Transverse colon (tissue), 4 donors: ENCODE measurements around the gene CABLES2. TPM values are rescaled to one million over a fixed set of nuclear protein-coding genes. Genes with fewer than 3 reads are reported as not detected.

ENCODE experiments used
- DNase-seq: peaks from one replicate; pipeline ENCODE4 v3.0.0-alpha.2; 2019
- H3K27ac ChIP-seq, 4 donors: fragments of 200-600 bp; sonication (generic); 2 replicates each; pipeline ENCODE4 v1.5.1; 2016 to 2018; ENCODE audit warnings: inconsistent platforms in 4 of 4
- H3K27me3 ChIP-seq: fragments of 200-600 bp; sonication (generic); 2 replicates; pipeline ENCODE4 v1.5.1; 2017; ENCODE audit warnings: inconsistent platforms
- H3K36me3 ChIP-seq, 4 donors: fragments of 200-600 bp; sonication (generic); 2 replicates each; pipeline ENCODE4 v1.5.1; 2017 to 2019; ENCODE audit warnings: inconsistent platforms in 4 of 4
- H3K4me1 ChIP-seq, 4 donors: fragments of 200-600 bp; sonication (generic); 2 replicates each; pipeline ENCODE4 v1.5.1; 2017 to 2020; ENCODE audit warnings: inconsistent platforms in 4 of 4
- H3K4me3 ChIP-seq, 4 donors: fragments of 200-600 bp; sonication (generic); 1 replicate in 1 of 4; 2 replicates in 3 of 4; pipeline versions ENCODE4 v1.5.1 to v1.6.1; 2017 to 2019; ENCODE audit warnings: inconsistent platforms in 4 of 4
- H3K9me3 ChIP-seq, 2 donors: fragments of 200-600 bp; sonication (generic); 2 replicates each; pipeline ENCODE4 v1.5.1; 2017 to 2019; ENCODE audit warnings: inconsistent platforms in 2 of 2
- EP300 ChIP-seq: sonication (generic); formaldehyde crosslinking; IDR thresholded peaks from one replicate; pipeline ENCODE4 v1.6.1; 2017; ENCODE audit warnings: antibody characterized with exemption, low read depth
- POLR2A ChIP-seq: fragments of 450-650 bp; IDR thresholded peaks from one replicate; pipeline ENCODE4 v1.6.1; 2016; ENCODE audit warnings: antibody characterized with exemption, mild to moderate bottlenecking, moderate library complexity
- POLR2AphosphoS5 ChIP-seq, 3 donors: sonication (generic); formaldehyde crosslinking; IDR thresholded peaks; one replicate each; pipeline ENCODE4 v1.6.1; 2016; ENCODE audit warnings: antibody characterized with exemption in 3 of 3
- WGBS, 2 donors: methylation state at CpG; one replicate each; pipeline ENCODE4 v1.1.5; 2018; ENCODE audit warnings: low coverage in 1 of 2; 5-methylcytosine and 5-hydroxymethylcytosine counted together
- in situ Hi-C, 4 donors: fragments of 200-750 bp; cut with MboI; loops; one replicate each; pipeline versions ENCODE4 v1.15.0 to v1.15.1; 2017; ENCODE audit warnings: low sequenced_read_pairs in 3 of 4, low pct_ligation_motif_present in 1 of 4, low pct_unique_long_range_greater_than_20kb in 1 of 4
- intact Hi-C: fragments of 100-400 bp; cut with DNase I; formaldehyde crosslinking; loops from one replicate; pipeline ENCODE4 v1.15.1; 2023; ENCODE audit warnings: low total_unique reads
- total RNA-seq, 4 donors: library from RNA; depleted of rRNA; stranded (reverse); fragments of >200 nt; gene quantifications; one replicate each; pipeline ENCODE4 v1.1.0, GENCODE V29; 2016
- TF ChIP-seq, protein P1 (sequence below), 5 experiments: fragments of 200-600 bp in 3 of 5; fragments of 450-650 bp in 2 of 5; sonication (generic) in 3 of 5; IDR thresholded peaks; 1 replicate in 2 of 5; 2 replicates in 3 of 5; pipeline ENCODE4 v1.5.1; 2016 to 2017; ENCODE audit warnings: antibody characterized with exemption in 5 of 5, inconsistent platforms in 3 of 5, mild to moderate bottlenecking in 2 of 5, moderate library complexity in 1 of 5

Gene CABLES2
- total RNA-seq, 4 donors from 2014 or later, result 3.7 to 10.1 (median 8.5) TPM

DNA sequence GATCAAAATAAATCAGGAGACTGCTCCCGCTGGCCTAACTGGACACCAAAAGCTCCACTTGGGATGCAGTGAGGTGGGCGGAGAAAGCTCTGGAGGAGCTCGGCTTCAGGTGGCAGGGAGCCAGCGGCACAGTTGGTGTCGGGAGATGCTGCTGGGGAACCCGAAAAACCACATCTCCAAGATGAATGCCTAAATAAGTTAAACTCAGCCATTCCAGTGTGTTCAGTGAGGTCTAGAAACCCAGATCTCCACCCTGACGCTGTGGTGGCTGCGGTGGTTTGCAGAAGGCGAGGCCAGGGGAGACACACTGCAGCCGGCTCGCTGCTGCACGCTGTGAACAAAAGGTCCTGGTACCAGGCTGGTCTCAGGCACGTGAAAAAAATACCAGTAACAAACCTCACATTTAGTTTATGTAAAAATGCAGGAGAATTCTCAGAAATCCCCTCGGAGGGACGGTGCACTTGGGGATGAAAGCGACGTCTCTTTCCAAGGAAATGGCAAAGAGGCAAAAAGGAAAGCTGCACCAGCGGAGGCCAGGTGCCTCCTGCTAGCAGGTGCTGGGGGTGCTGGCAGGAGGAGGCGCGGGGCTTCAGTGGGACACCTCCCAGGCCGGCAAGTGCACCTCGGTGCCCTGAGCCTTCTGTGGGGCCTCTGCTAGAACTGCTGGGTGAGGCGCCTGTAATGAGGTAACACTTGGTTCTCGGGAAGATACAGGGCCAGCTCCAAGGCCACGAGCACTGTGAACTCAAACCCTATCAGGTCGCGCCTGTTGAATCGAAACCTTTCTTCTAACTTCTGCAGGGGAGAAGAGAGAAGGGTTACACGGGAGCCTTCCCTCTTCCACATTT, 16.5 kb downstream of the CABLES2 start:
- no peaks in the 10 kb centered on the region for H3K9me3 ChIP-seq
- intact Hi-C loops, result no loop called here
- DNase-seq, result no peak
- H3K4me3 ChIP-seq, result no peak overlapping the region
- peaks cover 13 to 18% (median 17%) of the 10 kb centered on the region in 4 donors for H3K4me1 ChIP-seq
- 82 to 87% methylated on average over 12 to 28 of the region's 29 CpGs for WGBS, 2 donors
- H3K36me3 ChIP-seq, result peaks cover 0 to 3% (median 0%) of the 10 kb centered on the region in 4 donors
- TF ChIP-seq, protein P1, sequence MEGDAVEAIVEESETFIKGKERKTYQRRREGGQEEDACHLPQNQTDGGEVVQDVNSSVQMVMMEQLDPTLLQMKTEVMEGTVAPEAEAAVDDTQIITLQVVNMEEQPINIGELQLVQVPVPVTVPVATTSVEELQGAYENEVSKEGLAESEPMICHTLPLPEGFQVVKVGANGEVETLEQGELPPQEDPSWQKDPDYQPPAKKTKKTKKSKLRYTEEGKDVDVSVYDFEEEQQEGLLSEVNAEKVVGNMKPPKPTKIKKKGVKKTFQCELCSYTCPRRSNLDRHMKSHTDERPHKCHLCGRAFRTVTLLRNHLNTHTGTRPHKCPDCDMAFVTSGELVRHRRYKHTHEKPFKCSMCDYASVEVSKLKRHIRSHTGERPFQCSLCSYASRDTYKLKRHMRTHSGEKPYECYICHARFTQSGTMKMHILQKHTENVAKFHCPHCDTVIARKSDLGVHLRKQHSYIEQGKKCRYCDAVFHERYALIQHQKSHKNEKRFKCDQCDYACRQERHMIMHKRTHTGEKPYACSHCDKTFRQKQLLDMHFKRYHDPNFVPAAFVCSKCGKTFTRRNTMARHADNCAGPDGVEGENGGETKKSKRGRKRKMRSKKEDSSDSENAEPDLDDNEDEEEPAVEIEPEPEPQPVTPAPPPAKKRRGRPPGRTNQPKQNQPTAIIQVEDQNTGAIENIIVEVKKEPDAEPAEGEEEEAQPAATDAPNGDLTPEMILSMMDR (IDR thresholded peaks at IDR 0.05), result no peak
- TF ChIP-seq POLR2AphosphoS5 (IDR thresholded peaks at IDR 0.05), result no peak
- TF ChIP-seq POLR2A, result no peak
- TF ChIP-seq EP300, result no peak
- in situ Hi-C loops, result no loop called here
- H3K27ac ChIP-seq, result no peak overlapping the region
- H3K27me3 ChIP-seq, result no peaks in the 10 kb centered on the region

DNA sequence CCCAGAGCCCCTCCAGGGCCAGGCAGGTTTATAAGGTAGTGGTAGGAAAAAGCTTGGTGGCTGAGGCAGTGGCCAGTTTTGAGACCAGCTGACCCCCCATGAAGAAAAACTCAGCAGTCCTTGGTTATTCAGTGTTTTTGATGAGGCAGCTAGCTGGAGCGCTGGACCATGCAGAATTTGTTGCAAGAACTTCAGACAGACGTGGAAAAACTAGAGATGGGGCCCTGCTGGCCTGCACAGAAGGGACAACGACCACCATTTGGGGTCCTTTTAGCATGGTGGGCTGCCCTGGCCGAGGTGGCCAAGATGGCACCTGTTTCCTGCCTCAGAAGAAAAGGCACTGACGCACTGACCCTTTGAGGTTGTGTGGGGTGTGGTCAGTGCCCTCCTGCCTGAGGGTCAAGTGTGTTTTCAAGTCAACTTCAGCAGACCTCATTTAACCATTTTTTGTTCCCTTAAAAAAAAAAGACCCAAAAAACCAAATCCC, 17.4 kb downstream of the CABLES2 start:
- Histone ChIP-seq H3K27me3 (no peaks in the 10 kb centered on the region), H3K4me3 (no peak overlapping the region), H3K27ac (no peak overlapping the region), H3K4me1 (peaks cover 18 to 24% (median 22%) of the 10 kb centered on the region in 4 donors), H3K36me3 (peaks cover 0 to 3% (median 0%) of the 10 kb centered on the region in 4 donors), H3K9me3 (no peaks in the 10 kb centered on the region)
- in situ Hi-C loops, result loop anchor here in 2 of 4 donors (10.0 kb wide), 1 partner anchor 95 kb away; no protein-coding TSS in a partner anchor
- DNase-seq, result no peak
- intact Hi-C loops, result no loop called here
- TF ChIP-seq EP300, result no peak
- TF ChIP-seq, protein P1 (IDR thresholded peaks at IDR 0.05), result no peak
- TF ChIP-seq POLR2AphosphoS5 (IDR thresholded peaks at IDR 0.05), result no peak
- TF ChIP-seq POLR2A, result no peak
- WGBS, 2 donors, result 74 to 100% methylated on average over 1 to 5 of the region's 5 CpGs

DNA sequence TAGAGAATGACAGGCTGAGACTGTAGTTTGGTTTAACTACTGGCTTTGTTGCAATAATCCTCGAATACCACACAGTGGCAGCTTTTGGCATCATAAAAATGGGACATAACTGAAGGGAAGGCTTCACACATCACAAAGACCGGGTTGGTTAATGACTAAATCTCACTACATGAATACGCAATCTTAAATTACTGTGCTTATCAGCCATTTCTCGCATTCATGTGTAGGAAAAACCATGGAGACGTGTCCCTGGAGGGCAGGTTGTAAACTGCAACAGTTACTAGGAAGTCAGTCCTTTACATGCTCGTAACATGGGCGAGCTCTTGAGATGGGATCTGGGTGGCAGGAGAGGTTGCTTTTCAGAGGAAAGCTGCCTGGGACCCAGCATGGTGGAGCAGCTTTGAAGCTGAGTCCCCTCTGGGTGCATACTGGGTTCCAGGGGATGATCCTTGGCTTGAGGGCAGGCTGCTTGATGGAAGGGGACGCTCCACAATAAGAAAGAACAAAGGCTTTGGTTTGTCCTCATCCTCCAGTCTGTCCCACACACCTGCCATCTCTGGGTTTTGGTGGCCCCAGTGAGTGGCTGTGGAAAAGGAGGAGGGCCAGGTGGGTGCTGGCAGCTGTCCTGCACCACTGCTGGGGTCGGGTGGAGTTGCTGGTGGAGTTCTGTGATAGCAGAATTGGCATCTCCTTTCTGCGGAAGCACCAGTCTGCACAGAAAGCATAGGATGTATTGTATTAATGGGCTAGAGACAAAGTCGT, 18.1 kb downstream of the CABLES2 start:
- 72 to 85% methylated on average over 8 to 11 of the region's 11 CpGs for WGBS, 2 donors
- in situ Hi-C loops, result loop anchor here in 2 of 4 donors (10.0 kb wide), 1 partner anchor 94 kb away; no protein-coding TSS in a partner anchor
- peaks cover 0 to 3% (median 0%) of the 10 kb centered on the region in 4 donors for H3K36me3 ChIP-seq
- H3K4me3 ChIP-seq, result no peak overlapping the region
- peaks cover 18 to 24% (median 22%) of the 10 kb centered on the region in 4 donors for H3K4me1 ChIP-seq
- H3K27ac ChIP-seq, result no peak overlapping the region
- TF ChIP-seq POLR2AphosphoS5 (IDR thresholded peaks at IDR 0.05), result no peak
- no peak for TF ChIP-seq EP300
- no peak for TF ChIP-seq POLR2A
- TF ChIP-seq, protein P1 (IDR thresholded peaks at IDR 0.05), result no peak
- intact Hi-C loops, result no loop called here
- no peak for DNase-seq
- H3K27me3 ChIP-seq, result no peaks in the 10 kb centered on the region
- no peaks in the 10 kb centered on the region for H3K9me3 ChIP-seq
